GM21576 (cell line): ENCODE results near the gene SEC23A.
"Not testable (repeated sequence)": the region's sequence is repeated elsewhere in the genome, so short reads cannot be mapped to it uniquely, and the experiment has no call there.

ENCODE experiments used
- ATAC-seq: cut with Tn5 transposase; IDR thresholded peaks from one replicate; pipeline ENCODE4 v1.9.1; 2021; ENCODE audit warnings: mild to moderate bottlenecking, moderate library complexity; ENCODE audit not compliant: unreplicated experiment

The SEC23A gene

DNA sequence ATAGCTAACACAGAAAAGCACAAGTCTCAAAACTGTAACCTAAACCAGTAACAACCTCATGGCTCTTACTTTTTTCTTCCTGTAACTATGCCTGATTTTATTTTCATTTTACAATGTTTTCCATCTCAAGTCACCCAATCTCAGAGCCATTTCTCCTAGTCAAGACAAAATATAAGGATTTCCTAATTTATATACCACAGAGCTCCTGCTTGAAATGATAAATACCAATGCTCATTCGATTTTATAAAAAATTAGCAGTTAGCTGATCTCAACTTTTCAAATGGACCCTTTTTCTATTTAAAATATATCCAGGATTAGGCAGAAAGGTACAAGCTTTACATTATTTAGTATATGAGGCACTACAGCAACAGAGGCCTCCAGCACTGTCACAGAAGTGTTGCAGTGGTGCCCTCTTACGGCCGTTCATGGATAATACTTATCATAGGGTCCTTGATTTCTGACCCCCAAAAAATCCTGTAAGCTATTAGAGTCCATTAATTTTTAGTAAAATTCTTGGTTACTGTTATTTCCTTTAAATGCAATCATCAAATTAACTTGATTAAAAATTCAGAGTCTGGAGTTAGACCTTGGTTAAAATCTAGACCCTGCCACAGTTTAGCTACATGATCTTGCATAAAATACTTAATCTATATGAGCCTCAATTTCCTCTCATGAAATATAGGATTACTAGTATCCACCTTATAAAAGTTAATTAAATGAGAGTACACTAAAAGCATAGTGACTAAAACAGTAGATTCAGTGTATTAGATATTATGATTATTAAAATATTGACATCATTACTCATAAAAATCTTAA is 68.3 kb downstream of the SEC23A start:
- ATAC-seq = no peak

- no peak for ATAC-seq
Observed at GRCh38 chr14:39033371-39033770, 69.7 kb downstream of the SEC23A start.

- no peak for ATAC-seq
Observed at GRCh38 chr14:39030209-39030608, 72.8 kb downstream of the SEC23A start.

- ATAC-seq = no peak
Observed at GRCh38 chr14:39029789-39030188, 73.2 kb downstream of the SEC23A start.

DNA sequence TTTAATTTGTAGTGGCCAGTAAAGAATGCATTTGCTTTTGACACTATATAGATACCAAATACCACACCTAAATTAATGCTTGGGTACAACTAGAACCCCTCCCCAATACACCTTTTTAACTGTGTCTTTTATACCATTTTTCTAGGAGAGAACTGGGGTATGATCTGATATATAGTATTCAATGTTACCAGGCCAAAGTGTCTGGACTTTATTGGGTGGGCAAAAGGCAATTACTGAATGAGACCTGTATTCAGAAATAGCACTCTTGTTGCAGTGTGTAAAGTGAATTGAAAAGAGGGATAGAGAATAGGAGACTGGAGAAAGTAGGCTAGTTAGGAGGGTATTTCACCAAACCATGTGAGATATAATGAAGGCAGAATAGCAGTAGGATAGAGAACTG is 74.4 kb downstream of the SEC23A start:
- ATAC-seq = no peak

DNA sequence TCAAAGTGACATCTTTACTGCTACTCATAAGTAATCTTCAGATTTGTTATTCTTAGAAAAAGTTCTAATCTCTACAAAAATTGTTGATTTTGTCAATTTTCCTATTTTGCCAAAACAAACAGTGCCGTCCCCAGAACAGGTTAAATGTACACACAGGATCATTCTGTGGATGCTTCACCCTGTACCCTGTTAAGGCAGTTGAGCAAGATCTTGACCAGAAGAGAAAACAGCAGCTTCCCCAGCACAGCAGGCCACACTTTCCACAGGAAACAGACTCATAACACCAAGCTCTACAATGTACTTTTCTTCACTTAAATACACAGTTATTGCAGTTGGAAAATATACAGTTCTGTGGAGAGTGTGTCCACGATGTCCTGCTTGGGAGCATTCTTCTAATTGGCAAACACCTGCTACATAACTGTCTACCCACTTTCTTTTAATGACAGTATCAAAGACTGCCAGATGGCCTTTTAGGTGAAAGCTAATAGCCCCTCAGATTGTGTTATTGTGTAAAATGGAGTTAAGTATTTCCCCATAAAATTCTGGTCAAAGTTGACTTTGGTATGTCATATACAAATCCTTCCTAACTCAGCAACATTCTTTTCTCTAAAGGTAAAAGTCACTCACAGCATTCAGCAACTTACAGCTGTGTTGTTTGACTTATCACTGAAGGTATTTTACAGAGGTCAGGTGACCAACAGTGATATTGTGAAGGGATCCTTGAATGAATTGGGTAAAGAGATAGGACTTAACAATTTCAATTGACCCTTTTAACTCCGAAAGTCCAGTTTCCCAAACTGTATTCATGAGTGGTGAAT is 77.0 kb downstream of the SEC23A start:
- no peak for ATAC-seq

DNA sequence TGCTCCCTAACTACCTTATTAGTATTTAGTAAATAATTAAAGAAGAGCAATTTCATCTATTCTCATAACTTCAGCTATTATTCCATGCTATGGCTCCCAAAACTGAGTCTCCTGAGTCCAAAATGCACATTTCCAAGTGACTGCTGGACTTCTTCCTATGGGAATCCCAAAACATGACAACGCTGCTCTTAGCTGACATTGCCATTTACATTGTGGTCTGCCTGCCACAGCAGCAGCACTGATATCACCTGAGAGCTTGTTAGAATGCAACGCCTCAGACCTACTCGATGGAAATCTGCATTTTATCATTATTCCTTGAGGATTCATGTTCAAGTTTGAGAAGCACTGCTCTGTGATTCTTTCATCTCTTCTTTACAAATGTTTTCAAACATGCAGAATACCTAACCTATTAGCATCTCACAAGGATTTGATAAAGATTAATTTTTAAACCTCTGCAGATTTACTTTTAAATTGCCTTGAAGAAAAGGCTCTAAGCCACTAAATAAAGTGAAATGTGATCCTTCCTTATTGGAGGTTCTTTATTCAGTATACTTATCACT is 77.7 kb downstream of the SEC23A start:
- ATAC-seq = no peak

- no peak for ATAC-seq
Observed at GRCh38 chr14:39023939-39024871, 78.8 kb downstream of the SEC23A start.

DNA sequence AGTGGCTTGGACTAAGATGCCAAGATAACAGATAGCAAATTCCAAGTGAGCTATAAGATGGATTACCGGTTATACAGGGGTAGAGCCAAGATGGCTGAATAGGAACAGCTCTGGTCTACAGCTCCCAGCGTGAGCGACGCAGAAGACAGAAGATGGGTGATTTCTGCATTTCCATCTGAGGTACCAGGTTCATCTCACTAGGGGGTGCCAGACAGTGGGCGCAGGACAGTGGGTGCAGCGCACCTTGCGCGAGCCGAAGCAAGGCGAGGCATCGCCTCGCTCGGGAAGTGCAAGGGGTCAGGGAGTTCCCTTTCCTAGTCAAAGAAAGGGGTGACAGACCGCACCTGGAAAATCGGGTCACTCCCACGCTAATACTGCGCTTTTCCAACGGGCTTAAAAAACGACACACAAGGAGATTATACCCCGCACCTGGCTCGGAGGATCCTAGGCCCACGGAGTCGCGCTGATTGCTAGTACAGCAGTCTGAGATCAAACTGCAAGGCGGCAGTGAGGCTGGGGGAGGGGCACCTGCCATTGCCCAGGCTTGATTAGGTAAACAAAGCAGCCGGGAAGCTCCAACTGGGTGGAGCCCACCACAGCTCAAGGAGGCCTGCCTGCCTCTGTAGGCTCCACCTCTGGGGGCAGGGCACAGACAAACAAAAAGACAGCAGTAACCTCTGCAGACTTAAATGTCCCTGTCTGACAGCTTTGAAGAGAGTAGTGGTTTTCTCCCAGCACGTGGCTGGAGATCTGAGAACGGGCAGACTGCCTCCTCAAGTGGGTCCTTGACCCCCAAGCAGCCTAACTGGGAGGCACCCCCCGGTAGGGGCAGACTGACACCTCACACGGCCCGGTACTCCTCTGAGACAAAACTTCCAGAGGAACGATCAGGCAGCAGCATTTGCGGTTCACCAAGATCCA is 85.7 kb downstream of the SEC23A start:
- ATAC-seq = not testable (repeated sequence)

- no peak for ATAC-seq
Observed at GRCh38 chr14:39016733-39017095, 86.3 kb downstream of the SEC23A start.

DNA sequence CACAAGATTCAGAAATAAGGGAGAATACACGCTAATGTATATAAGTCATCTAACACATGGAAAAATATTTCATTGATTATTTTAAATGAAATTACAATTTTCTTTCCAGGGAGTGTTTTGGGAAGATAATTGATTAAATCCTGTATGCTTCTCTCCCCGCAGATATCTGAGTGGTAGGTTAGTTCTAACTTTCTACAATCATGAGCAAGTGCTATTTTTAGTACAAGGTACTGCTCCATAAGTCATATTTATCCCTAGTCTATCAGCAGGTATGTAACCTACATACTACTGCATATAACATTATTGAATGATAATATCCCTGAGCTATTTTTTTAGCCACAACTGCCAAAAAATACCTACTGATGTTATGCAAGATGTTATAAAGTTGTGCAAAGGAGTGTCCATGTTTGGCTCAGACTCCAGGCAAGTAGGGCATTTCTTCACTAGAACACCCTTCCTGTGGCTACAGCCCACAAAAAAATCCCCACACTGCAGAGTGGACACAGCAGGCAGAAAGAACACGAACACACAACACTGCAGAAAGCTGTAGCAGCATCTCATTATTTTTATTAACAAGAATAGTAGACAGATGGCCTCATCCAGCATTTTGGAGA is 87.0 kb downstream of the SEC23A start:
- ATAC-seq = no peak

GRCh38 chr14:39015360-39015961 is 87.6 kb downstream of the SEC23A start:
- ATAC-seq = peak; percentile 83

- ATAC-seq = no peak
Observed at GRCh38 chr14:39014460-39014859, 88.6 kb downstream of the SEC23A start.

DNA sequence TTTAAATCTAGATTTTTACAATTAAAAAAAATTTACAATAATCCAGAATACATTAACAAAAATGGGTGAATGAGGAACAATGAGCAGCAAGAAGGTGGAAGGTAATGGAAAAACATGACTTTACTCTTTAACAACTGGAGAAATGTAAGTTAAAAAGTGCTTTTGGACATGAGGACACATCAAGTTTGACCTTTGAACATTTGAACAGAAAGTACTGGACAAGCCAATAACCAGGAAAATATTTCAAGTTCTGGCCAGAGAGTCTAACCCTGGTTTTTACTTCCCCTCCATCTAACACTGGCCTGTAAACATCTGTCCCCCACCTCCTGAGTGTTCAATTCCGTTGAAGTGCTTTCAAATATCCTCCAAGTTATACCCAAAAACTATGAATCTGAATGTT is 94.1 kb downstream of the SEC23A start:
- not testable (repeated sequence) for ATAC-seq

GRCh38 chr14:39006721-39007410 is 96.2 kb downstream of the SEC23A start:
- no peak for ATAC-seq

- no peak for ATAC-seq
Observed at GRCh38 chr14:39005044-39005880, 97.8 kb downstream of the SEC23A start.

DNA sequence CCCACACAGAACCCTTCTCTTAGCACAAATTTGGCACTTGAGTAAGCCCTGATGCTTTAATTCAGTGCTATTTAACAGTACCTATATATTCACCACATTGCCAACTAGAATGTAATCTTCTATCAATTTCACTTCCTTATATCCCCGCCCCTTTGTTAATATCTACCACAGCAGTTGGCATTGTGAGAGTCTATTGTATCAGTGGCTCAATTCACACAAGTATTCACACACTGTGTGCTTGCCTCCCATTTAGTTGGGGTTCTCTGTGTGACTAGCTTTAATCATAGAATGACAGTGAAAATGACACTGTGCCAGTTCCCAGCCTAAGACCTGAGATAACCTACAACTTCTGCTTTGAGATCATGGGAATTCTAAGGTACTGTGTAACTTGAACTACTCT is 103.1 kb downstream of the SEC23A start:
- no peak for ATAC-seq
